HEK293 (cell line): ENCODE results near the gene SLCO4A1.

Source experiments
- ZNF433 ChIP-seq: fragments of 450-650 bp; formaldehyde crosslinking; IDR thresholded peaks from 2 replicates; pipeline ENCODE4 v1.5.1; 2016; ENCODE audit warnings: missing biosample characterization, missing genetic modification characterization, low read depth
- ZNF768 ChIP-seq: fragments of 450-650 bp; formaldehyde crosslinking; IDR thresholded peaks from 2 replicates; pipeline ENCODE4 v1.5.1; 2018; ENCODE audit warnings: missing biosample characterization, mild to moderate bottlenecking, missing genetic modification characterization
- TF ChIP-seq, protein P1 (sequence below): fragments of 450-650 bp; formaldehyde crosslinking; IDR thresholded peaks from 2 replicates; pipeline ENCODE4 v1.5.1; 2016; ENCODE audit warnings: missing biosample characterization, missing genetic modification characterization, low read depth
- TF ChIP-seq, protein P2 (sequence below): fragments of 450-650 bp; formaldehyde crosslinking; IDR thresholded peaks from 2 replicates; pipeline ENCODE4 v1.5.1; 2016; ENCODE audit warnings: missing biosample characterization, missing genetic modification characterization

DNA sequence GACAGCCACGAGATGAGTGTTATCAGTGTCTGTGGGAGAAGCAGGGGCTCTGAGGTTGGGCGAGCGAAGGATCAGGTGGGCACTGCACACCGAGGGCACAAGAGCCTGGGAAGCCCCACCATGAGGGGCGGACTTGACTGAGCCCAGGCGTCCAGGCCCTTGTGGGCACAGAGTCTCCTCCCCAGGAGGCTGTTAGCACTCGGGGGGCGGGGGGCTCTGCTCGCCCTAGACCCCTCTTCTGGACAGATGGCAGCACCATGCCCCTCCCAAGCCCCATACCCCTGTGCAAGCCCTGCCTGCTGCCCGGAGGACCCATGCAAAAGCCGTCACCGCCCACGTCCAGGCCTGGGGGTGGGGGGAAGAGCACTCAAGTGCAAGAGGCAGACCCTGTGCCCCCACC, 21.7 kb upstream of the SLCO4A1 start:
- TF ChIP-seq ZNF768 (tag by site-specific recombination): no peak
- no peak for TF ChIP-seq ZNF433
- TF ChIP-seq, protein P1, sequence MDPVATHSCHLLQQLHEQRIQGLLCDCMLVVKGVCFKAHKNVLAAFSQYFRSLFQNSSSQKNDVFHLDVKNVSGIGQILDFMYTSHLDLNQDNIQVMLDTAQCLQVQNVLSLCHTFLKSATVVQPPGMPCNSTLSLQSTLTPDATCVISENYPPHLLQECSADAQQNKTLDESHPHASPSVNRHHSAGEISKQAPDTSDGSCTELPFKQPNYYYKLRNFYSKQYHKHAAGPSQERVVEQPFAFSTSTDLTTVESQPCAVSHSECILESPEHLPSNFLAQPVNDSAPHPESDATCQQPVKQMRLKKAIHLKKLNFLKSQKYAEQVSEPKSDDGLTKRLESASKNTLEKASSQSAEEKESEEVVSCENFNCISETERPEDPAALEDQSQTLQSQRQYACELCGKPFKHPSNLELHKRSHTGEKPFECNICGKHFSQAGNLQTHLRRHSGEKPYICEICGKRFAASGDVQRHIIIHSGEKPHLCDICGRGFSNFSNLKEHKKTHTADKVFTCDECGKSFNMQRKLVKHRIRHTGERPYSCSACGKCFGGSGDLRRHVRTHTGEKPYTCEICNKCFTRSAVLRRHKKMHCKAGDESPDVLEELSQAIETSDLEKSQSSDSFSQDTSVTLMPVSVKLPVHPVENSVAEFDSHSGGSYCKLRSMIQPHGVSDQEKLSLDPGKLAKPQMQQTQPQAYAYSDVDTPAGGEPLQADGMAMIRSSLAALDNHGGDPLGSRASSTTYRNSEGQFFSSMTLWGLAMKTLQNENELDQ: no peak
- TF ChIP-seq, protein P2, sequence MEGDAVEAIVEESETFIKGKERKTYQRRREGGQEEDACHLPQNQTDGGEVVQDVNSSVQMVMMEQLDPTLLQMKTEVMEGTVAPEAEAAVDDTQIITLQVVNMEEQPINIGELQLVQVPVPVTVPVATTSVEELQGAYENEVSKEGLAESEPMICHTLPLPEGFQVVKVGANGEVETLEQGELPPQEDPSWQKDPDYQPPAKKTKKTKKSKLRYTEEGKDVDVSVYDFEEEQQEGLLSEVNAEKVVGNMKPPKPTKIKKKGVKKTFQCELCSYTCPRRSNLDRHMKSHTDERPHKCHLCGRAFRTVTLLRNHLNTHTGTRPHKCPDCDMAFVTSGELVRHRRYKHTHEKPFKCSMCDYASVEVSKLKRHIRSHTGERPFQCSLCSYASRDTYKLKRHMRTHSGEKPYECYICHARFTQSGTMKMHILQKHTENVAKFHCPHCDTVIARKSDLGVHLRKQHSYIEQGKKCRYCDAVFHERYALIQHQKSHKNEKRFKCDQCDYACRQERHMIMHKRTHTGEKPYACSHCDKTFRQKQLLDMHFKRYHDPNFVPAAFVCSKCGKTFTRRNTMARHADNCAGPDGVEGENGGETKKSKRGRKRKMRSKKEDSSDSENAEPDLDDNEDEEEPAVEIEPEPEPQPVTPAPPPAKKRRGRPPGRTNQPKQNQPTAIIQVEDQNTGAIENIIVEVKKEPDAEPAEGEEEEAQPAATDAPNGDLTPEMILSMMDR (tag by site-specific recombination): no peak
